Measurements from ENCODE around the gene FZD10. TPM values are rescaled to one million over a fixed set of nuclear protein-coding genes. Genes with fewer than 3 reads are reported as not detected.

FZD10 gene
- total RNA-seq, 2 donors from 2014 or later: not detected

- Mint-ChIP-seq H3K4me1 (no peaks in the 10 kb centered on the region), H3K36me3 (ENCODE audit: low read depth) (peaks cover 3% of the 10 kb centered on the region), H3K4me3 (no peak overlapping the region), H3K27ac (no peak overlapping the region), H3K27me3 (no peaks in the 10 kb centered on the region)
- no peak for DNase-seq
- H3K9me3 ChIP-seq (ENCODE audit: control insufficient read depth, low read length, poor library complexity, severe bottlenecking): no peaks in the 10 kb centered on the region
- ATAC-seq: no peak
Observed at GRCh38 chr12:130183585-130184370, 21.5 kb downstream of the FZD10 start.

DNA sequence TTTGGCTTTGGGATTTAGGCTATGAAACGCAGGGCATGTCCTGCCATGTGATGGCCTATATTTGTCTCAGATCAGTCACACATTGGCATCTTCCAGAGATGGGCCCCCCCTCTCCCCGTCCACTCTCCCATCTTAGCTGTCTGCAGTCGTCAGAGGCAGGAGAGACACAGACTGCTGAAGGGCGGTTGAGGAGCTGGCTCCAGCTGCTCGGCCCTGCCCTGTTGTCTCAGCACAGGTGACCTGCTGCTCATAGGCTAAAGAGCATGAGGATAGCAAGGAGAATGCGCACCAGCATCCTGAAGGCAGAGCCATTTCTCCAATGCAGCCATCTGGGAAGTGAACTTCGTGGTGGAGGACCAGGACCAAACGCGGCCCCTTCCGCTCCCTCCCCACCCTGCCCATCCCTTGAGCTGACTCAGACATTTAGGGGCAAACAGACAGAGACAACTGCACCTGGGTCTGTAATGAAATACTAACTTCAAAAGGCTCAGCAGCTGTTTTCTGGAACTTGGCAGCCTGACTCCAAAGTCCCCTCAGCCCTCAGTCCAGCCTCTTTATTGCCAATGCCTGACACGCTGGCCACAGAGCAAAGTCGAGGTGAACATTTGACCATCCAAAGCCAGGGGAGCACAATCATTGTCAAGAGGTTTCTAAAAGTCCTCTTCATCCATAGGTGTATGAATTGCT, 22.3 kb downstream of the FZD10 start:
- Mint-ChIP-seq H3K36me3 (ENCODE audit: low read depth) (peaks cover 3% of the 10 kb centered on the region), H3K4me3 (no peak overlapping the region), H3K27ac (no peak overlapping the region), H3K4me1 (no peaks in the 10 kb centered on the region), H3K27me3 (no peaks in the 10 kb centered on the region)
- ATAC-seq (no peak), DNase-seq (no peak)
- no peaks in the 10 kb centered on the region for H3K9me3 ChIP-seq (ENCODE audit: control insufficient read depth, low read length, poor library complexity, severe bottlenecking)

DNA sequence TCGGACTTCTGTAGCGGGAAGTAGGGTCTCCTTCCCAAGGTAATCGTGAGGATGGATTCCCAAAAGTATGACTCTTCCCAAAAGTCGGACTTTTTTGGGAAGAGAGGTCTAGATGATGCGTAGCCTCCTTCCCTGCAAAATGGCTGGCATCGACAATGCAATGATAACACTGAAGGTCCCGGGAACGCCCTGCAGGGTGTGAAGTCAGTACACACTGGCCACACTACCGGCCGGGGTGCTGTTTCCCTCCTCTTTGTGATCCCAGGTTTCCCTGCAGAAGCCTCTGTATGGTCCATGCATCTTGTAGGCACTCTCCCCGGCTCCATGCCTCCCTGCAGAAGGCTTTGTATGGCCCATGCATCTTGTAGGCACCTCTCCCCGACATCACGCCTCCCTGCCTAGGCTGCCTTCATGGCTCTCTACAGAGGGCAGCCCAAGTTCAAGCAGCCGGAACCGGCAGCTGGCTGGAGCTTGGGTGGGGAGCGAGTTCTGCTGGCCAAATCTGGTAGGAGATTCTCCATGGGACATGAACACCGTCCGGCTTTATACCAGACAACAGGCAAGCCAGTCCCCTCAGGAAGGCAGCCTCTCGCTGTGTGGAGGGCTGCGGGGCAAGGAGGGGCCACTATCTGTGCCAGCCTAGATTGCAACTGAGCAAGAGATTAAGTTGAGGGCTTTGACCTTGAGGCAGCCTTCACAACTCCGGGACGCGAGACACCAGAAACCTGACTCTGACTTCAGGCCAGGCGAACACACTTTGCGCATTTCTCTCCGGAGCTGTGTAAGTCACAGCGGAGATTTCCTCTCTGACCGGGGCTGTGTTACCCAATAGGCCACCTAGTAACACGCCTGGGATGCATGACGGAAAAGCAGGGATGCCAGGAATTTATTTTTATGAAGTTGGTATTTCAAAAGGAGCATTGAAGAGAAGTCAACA, 23.5 kb downstream of the FZD10 start:
- ATAC-seq (no peak), DNase-seq (no peak)
- Mint-ChIP-seq H3K4me3 (no peak overlapping the region), H3K36me3 (ENCODE audit: low read depth) (peaks cover 1% of the 10 kb centered on the region), H3K4me1 (no peaks in the 10 kb centered on the region), H3K27me3 (no peaks in the 10 kb centered on the region), H3K27ac (no peak overlapping the region)
- H3K9me3 ChIP-seq (ENCODE audit: control insufficient read depth, low read length, poor library complexity, severe bottlenecking): no peaks in the 10 kb centered on the region

GRCh38 chr12:130186651-130187268, 24.5 kb downstream of the FZD10 start:
- H3K4me3 Mint-ChIP-seq: no peak overlapping the region
- H3K36me3 Mint-ChIP-seq (ENCODE audit: low read depth): no peaks in the 10 kb centered on the region
- H3K27ac Mint-ChIP-seq: no peak overlapping the region
- no peak for DNase-seq
- H3K4me1 Mint-ChIP-seq: no peaks in the 10 kb centered on the region
- ATAC-seq: no peak
- no peaks in the 10 kb centered on the region for H3K27me3 Mint-ChIP-seq
- H3K9me3 ChIP-seq (ENCODE audit: control insufficient read depth, low read length, poor library complexity, severe bottlenecking): no peaks in the 10 kb centered on the region

- no peak overlapping the region for H3K27ac Mint-ChIP-seq
- no peaks in the 10 kb centered on the region for H3K9me3 ChIP-seq (ENCODE audit: control insufficient read depth, low read length, poor library complexity, severe bottlenecking)
- no peak overlapping the region for H3K4me3 Mint-ChIP-seq
- DNase-seq (no peak), ATAC-seq (no peak)
- no peaks in the 10 kb centered on the region for H3K27me3 Mint-ChIP-seq
- no peaks in the 10 kb centered on the region for H3K4me1 Mint-ChIP-seq
- H3K36me3 Mint-ChIP-seq (ENCODE audit: low read depth): no peaks in the 10 kb centered on the region
Observed at GRCh38 chr12:130192642-130193345, 30.5 kb downstream of the FZD10 start.

GRCh38 chr12:130194154-130194553, 31.9 kb downstream of the FZD10 start:
- no peaks in the 10 kb centered on the region for H3K4me1 Mint-ChIP-seq
- no peak overlapping the region for H3K4me3 Mint-ChIP-seq
- ATAC-seq (no peak), DNase-seq (no peak)
- H3K36me3 Mint-ChIP-seq (ENCODE audit: low read depth): no peaks in the 10 kb centered on the region
- no peak overlapping the region for H3K27ac Mint-ChIP-seq
- no peaks in the 10 kb centered on the region for H3K27me3 Mint-ChIP-seq
- no peaks in the 10 kb centered on the region for H3K9me3 ChIP-seq (ENCODE audit: control insufficient read depth, low read length, poor library complexity, severe bottlenecking)

- H3K4me1 Mint-ChIP-seq: no peaks in the 10 kb centered on the region
- DNase-seq: no peak
- no peaks in the 10 kb centered on the region for H3K27me3 Mint-ChIP-seq
- no peaks in the 10 kb centered on the region for H3K9me3 ChIP-seq (ENCODE audit: control insufficient read depth, low read length, poor library complexity, severe bottlenecking)
- H3K36me3 Mint-ChIP-seq (ENCODE audit: low read depth): no peaks in the 10 kb centered on the region
- H3K4me3 Mint-ChIP-seq: no peak overlapping the region
- no peak for ATAC-seq
- H3K27ac Mint-ChIP-seq: no peak overlapping the region
Observed at GRCh38 chr12:130195369-130195768, 33.1 kb downstream of the FZD10 start.

DNA sequence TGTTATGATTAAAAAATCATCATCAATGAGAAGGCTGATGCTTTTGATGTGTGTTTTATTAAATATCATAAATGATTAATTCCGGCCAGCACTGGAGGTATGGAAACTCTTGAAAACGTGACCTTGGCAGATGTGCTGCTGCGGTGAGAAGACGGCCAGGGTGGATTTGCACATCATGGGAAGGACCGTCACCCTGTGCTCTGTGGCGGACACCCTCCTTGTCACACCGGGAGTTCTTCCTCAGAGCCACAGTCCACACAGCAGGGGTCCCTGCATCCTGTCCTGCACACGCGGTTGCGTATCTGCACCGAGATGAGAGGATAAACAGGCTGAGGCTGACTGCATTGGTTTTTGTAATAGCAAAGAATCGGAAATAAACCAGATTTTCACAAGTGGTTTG, 33.5 kb downstream of the FZD10 start:
- Mint-ChIP-seq H3K27ac (no peak overlapping the region), H3K4me3 (no peak overlapping the region), H3K36me3 (ENCODE audit: low read depth) (no peaks in the 10 kb centered on the region), H3K4me1 (no peaks in the 10 kb centered on the region), H3K27me3 (no peaks in the 10 kb centered on the region)
- no peak for ATAC-seq
- no peak for DNase-seq
- H3K9me3 ChIP-seq (ENCODE audit: control insufficient read depth, low read length, poor library complexity, severe bottlenecking): no peaks in the 10 kb centered on the region

- no peaks in the 10 kb centered on the region for H3K27me3 Mint-ChIP-seq
- no peaks in the 10 kb centered on the region for H3K4me1 Mint-ChIP-seq
- ATAC-seq: no peak
- no peak overlapping the region for H3K4me3 Mint-ChIP-seq
- no peak for DNase-seq
- no peaks in the 10 kb centered on the region for H3K9me3 ChIP-seq (ENCODE audit: control insufficient read depth, low read length, poor library complexity, severe bottlenecking)
- H3K36me3 Mint-ChIP-seq (ENCODE audit: low read depth): no peaks in the 10 kb centered on the region
- no peak overlapping the region for H3K27ac Mint-ChIP-seq
Observed at GRCh38 chr12:130196827-130197226, 34.6 kb downstream of the FZD10 start.

GRCh38 chr12:130198026-130198662, 35.9 kb downstream of the FZD10 start:
- no peaks in the 10 kb centered on the region for H3K36me3 Mint-ChIP-seq (ENCODE audit: low read depth)
- H3K9me3 ChIP-seq (ENCODE audit: control insufficient read depth, low read length, poor library complexity, severe bottlenecking): no peaks in the 10 kb centered on the region
- H3K4me1 Mint-ChIP-seq: no peaks in the 10 kb centered on the region
- H3K27ac Mint-ChIP-seq: no peak overlapping the region
- no peaks in the 10 kb centered on the region for H3K27me3 Mint-ChIP-seq
- H3K4me3 Mint-ChIP-seq: no peak overlapping the region
- no peak for DNase-seq
- no peak for ATAC-seq

- Mint-ChIP-seq H3K27ac (no peak overlapping the region), H3K4me1 (no peaks in the 10 kb centered on the region), H3K36me3 (ENCODE audit: low read depth) (no peaks in the 10 kb centered on the region), H3K27me3 (no peaks in the 10 kb centered on the region), H3K4me3 (no peak overlapping the region)
- no peak for DNase-seq
- H3K9me3 ChIP-seq (ENCODE audit: control insufficient read depth, low read length, poor library complexity, severe bottlenecking): no peaks in the 10 kb centered on the region
- no peak for ATAC-seq
Observed at GRCh38 chr12:130198663-130199060, 36.4 kb downstream of the FZD10 start.
